ENCODE data around the gene C6orf120. TPM values are rescaled to one million over a fixed set of nuclear protein-coding genes. Genes with fewer than 3 reads are reported as not detected.
A peak's percentile ranks its signal among the peaks of the same experiment; 100 is the strongest.

The C6orf120 gene
- total and polyA plus RNA-seq, 2 of the 13 experiments (the other 11 are each of a cell fraction or from before 2014, with no cell fraction given) = 21.7 to 29.9 TPM

DNA sequence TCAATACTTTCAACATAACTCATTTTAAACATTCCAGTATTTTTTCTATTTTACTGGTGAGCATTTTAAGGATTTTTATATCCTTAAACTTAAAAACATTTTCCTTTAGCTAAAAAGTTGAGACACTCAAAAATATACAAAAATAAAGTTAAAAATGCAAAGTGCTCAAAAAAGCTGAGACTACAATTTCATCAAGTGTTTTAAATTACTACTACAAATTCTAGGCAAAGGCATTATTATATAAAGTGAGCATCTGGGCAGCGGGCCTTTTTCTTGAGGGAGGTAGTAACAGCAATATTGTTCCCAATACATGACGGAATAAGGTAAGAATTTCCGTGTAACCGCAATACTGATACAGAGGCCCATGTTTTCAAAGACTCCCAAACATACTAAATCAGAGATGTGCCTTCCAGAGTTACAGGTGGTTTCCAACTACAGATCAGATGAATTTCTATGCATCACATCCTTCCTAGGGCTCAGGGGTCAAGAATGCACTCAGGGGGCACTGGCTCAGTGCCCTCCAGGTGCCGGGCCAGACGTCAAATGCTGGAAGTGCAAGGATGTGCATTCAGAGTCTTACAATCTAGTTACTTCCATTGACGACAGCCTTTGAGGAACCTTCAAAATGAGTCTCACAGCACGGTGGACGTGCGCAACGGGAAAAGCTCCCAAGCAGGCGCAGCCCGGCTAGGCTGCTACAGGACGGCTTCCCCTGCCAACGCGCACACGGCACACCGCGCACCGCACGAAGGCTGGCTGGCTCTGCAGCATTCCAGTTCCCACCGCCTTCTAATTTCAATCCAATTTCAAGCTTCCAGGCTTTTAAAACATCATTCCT lies 20.7 kb downstream of the C6orf120 start (continued):
- TF ChIP-seq, protein P1, sequence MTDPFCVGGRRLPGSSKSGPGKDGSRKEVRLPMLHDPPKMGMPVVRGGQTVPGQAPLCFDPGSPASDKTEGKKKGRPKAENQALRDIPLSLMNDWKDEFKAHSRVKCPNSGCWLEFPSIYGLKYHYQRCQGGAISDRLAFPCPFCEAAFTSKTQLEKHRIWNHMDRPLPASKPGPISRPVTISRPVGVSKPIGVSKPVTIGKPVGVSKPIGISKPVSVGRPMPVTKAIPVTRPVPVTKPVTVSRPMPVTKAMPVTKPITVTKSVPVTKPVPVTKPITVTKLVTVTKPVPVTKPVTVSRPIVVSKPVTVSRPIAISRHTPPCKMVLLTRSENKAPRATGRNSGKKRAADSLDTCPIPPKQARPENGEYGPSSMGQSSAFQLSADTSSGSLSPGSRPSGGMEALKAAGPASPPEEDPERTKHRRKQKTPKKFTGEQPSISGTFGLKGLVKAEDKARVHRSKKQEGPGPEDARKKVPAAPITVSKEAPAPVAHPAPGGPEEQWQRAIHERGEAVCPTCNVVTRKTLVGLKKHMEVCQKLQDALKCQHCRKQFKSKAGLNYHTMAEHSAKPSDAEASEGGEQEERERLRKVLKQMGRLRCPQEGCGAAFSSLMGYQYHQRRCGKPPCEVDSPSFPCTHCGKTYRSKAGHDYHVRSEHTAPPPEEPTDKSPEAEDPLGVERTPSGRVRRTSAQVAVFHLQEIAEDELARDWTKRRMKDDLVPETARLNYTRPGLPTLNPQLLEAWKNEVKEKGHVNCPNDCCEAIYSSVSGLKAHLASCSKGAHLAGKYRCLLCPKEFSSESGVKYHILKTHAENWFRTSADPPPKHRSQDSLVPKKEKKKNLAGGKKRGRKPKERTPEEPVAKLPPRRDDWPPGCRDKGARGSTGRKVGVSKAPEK (CRISPR knock-in tag; IDR thresholded peaks at IDR 0.05; ENCODE audit: borderline replicate concordance) = peak; percentile 30; the same call in 1 of the 2 replicates
- no peak for TF ChIP-seq NR2F1 (CRISPR knock-in tag; IDR thresholded peaks at IDR 0.05)
- TF ChIP-seq ZNF282 (IDR thresholded peaks at IDR 0.05; ENCODE audit: partially characterized antibody) = no peak
- TF ChIP-seq PRMT3 (CRISPR knock-in tag; IDR thresholded peaks at IDR 0.05; ENCODE audit: borderline replicate concordance, low read depth) = no peak
- TF ChIP-seq, protein P2, sequence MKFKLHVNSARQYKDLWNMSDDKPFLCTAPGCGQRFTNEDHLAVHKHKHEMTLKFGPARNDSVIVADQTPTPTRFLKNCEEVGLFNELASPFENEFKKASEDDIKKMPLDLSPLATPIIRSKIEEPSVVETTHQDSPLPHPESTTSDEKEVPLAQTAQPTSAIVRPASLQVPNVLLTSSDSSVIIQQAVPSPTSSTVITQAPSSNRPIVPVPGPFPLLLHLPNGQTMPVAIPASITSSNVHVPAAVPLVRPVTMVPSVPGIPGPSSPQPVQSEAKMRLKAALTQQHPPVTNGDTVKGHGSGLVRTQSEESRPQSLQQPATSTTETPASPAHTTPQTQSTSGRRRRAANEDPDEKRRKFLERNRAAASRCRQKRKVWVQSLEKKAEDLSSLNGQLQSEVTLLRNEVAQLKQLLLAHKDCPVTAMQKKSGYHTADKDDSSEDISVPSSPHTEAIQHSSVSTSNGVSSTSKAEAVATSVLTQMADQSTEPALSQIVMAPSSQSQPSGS (CRISPR knock-in tag; IDR thresholded peaks at IDR 0.05) = no peak
- TF ChIP-seq, protein P3, sequence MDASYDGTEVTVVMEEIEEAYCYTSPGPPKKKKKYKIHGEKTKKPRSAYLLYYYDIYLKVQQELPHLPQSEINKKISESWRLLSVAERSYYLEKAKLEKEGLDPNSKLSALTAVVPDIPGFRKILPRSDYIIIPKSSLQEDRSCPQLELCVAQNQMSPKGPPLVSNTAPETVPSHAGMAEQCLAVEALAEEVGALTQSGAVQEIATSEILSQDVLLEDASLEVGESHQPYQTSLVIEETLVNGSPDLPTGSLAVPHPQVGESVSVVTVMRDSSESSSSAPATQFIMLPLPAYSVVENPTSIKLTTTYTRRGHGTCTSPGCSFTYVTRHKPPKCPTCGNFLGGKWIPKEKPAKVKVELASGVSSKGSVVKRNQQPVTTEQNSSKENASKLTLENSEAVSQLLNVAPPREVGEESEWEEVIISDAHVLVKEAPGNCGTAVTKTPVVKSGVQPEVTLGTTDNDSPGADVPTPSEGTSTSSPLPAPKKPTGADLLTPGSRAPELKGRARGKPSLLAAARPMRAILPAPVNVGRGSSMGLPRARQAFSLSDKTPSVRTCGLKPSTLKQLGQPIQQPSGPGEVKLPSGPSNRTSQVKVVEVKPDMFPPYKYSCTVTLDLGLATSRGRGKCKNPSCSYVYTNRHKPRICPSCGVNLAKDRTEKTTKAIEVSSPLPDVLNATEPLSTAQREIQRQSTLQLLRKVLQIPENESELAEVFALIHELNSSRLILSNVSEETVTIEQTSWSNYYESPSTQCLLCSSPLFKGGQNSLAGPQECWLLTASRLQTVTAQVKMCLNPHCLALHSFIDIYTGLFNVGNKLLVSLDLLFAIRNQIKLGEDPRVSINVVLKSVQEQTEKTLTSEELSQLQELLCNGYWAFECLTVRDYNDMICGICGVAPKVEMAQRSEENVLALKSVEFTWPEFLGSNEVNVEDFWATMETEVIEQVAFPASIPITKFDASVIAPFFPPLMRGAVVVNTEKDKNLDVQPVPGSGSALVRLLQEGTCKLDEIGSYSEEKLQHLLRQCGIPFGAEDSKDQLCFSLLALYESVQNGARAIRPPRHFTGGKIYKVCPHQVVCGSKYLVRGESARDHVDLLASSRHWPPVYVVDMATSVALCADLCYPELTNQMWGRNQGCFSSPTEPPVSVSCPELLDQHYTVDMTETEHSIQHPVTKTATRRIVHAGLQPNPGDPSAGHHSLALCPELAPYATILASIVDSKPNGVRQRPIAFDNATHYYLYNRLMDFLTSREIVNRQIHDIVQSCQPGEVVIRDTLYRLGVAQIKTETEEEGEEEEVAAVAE (CRISPR knock-in tag; IDR thresholded peaks at IDR 0.05; ENCODE audit: borderline replicate concordance) = no peak
- no peak for TF ChIP-seq ELF4 (CRISPR knock-in tag; IDR thresholded peaks at IDR 0.05; ENCODE audit: borderline replicate concordance)
- TF ChIP-seq BORCS8-MEF2B (CRISPR knock-in tag; IDR thresholded peaks at IDR 0.05) = no peak
- TF ChIP-seq MAFF (IDR thresholded peaks at IDR 0.05; ENCODE audit: low read depth, low read length) = no peak
- no peak for TF ChIP-seq ZNF33A (CRISPR knock-in tag; IDR thresholded peaks at IDR 0.05; ENCODE audit: borderline replicate concordance)
- TF ChIP-seq TCF7L2 (IDR thresholded peaks at IDR 0.05; ENCODE audit: low read depth, low read length) = no peak
- no peak for TF ChIP-seq CBX2 (IDR thresholded peaks at IDR 0.05; ENCODE audit: low read depth, low read length)
- no peak for TF ChIP-seq CBX2 (CRISPR knock-in tag; IDR thresholded peaks at IDR 0.05; ENCODE audit: low read depth)
- no peak for TF ChIP-seq SIX4 (CRISPR knock-in tag; IDR thresholded peaks at IDR 0.05)
- no peak for TF ChIP-seq SPEN (CRISPR knock-in tag; IDR thresholded peaks at IDR 0.05; ENCODE audit: low read depth)
- TF ChIP-seq, protein P4, sequence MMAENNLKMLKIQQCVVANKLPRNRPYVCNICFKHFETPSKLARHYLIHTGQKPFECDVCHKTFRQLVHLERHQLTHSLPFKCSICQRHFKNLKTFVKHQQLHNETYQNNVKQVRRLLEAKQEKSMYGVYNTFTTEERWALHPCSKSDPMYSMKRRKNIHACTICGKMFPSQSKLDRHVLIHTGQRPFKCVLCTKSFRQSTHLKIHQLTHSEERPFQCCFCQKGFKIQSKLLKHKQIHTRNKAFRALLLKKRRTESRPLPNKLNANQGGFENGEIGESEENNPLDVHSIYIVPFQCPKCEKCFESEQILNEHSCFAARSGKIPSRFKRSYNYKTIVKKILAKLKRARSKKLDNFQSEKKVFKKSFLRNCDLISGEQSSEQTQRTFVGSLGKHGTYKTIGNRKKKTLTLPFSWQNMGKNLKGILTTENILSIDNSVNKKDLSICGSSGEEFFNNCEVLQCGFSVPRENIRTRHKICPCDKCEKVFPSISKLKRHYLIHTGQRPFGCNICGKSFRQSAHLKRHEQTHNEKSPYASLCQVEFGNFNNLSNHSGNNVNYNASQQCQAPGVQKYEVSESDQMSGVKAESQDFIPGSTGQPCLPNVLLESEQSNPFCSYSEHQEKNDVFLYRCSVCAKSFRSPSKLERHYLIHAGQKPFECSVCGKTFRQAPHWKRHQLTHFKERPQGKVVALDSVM (CRISPR knock-in tag; IDR thresholded peaks at IDR 0.05) = no peak
- no peak for TF ChIP-seq SRF (IDR thresholded peaks at IDR 0.05; ENCODE audit: low read depth, low read length)
